ENCODE results near the gene CRISPLD2.

Gene CRISPLD2

GRCh38 chr16:84819644-84820304 lies at the start of gene CRISPLD2:
Gene CRISPLD2 (plus strand): TSS chr16:84819985. CDS start chr16:84838496, 18,511 bp downstream.
- DNase-seq (ENCODE audit: low spot score), result peak; percentile 86

- no peak for DNase-seq (ENCODE audit: low spot score)
Measured at GRCh38 chr16:84773312-84773711, 46.5 kb upstream of the CRISPLD2 start.

- no peak for DNase-seq (ENCODE audit: low spot score)
Measured at GRCh38 chr16:84774810-84775209, 45.0 kb upstream of the CRISPLD2 start.

- no peak for DNase-seq (ENCODE audit: low spot score)
Measured at GRCh38 chr16:84775262-84775810, 44.4 kb upstream of the CRISPLD2 start.

- no peak for DNase-seq (ENCODE audit: low spot score)
Measured at GRCh38 chr16:84777435-84777834, 42.4 kb upstream of the CRISPLD2 start.

GRCh38 chr16:84778720-84779119 lies 41.1 kb upstream of the CRISPLD2 start:
- DNase-seq (ENCODE audit: low spot score), result no peak

- DNase-seq (ENCODE audit: low spot score), result no peak
Measured at GRCh38 chr16:84780063-84780462, 39.7 kb upstream of the CRISPLD2 start.

GRCh38 chr16:84780544-84781376 lies 39.0 kb upstream of the CRISPLD2 start:
- no peak for DNase-seq (ENCODE audit: low spot score)

GRCh38 chr16:84782846-84783245 lies 36.9 kb upstream of the CRISPLD2 start:
- no peak for DNase-seq (ENCODE audit: low spot score)

GRCh38 chr16:84785843-84786581 lies 33.8 kb upstream of the CRISPLD2 start:
- no peak for DNase-seq (ENCODE audit: low spot score)

- DNase-seq (ENCODE audit: low spot score), result no peak
Measured at GRCh38 chr16:84786605-84787262, 33.1 kb upstream of the CRISPLD2 start.

GRCh38 chr16:84787263-84787622 lies 32.5 kb upstream of the CRISPLD2 start:
- DNase-seq (ENCODE audit: low spot score), result no peak

GRCh38 chr16:84788920-84789391 lies 30.8 kb upstream of the CRISPLD2 start:
- no peak for DNase-seq (ENCODE audit: low spot score)

GRCh38 chr16:84789431-84789830 lies 30.4 kb upstream of the CRISPLD2 start:
- DNase-seq (ENCODE audit: low spot score), result no peak

GRCh38 chr16:84790301-84790700 lies 29.5 kb upstream of the CRISPLD2 start:
- no peak for DNase-seq (ENCODE audit: low spot score)

GRCh38 chr16:84791088-84791487 lies 28.7 kb upstream of the CRISPLD2 start:
- no peak for DNase-seq (ENCODE audit: low spot score)

- no peak for DNase-seq (ENCODE audit: low spot score)
Measured at GRCh38 chr16:84791501-84791900, 28.3 kb upstream of the CRISPLD2 start.

GRCh38 chr16:84794186-84794585 lies 25.6 kb upstream of the CRISPLD2 start:
- no peak for DNase-seq (ENCODE audit: low spot score)

GRCh38 chr16:84794626-84795025 lies 25.2 kb upstream of the CRISPLD2 start:
- no peak for DNase-seq (ENCODE audit: low spot score)

GRCh38 chr16:84795329-84796053 lies 24.3 kb upstream of the CRISPLD2 start:
- no peak for DNase-seq (ENCODE audit: low spot score)

All from SW480 (cell line).